GM18909 (cell line): Measurements from ENCODE around the gene WNT2.
A peak's percentile ranks its signal among the peaks of the same experiment; 100 is the strongest.
"Not testable (repeated sequence)": the region's sequence is repeated elsewhere in the genome, so short reads cannot be mapped to it uniquely, and the experiment has no call there.

Experiments
- ATAC-seq: cut with Tn5 transposase; IDR thresholded peaks from one replicate; pipeline ENCODE4 v1.9.1; 2021; ENCODE audit warnings: mild to moderate bottlenecking; ENCODE audit not compliant: unreplicated experiment, poor library complexity

WNT2 gene

GRCh38 chr7:117270371-117270770 lies 52.5 kb downstream of the WNT2 start:
- no peak for ATAC-seq

- ATAC-seq = no peak
These were observed 53.0 kb downstream of the WNT2 start for GRCh38 chr7:117269886-117270285.

- ATAC-seq = no peak
These were observed 53.4 kb downstream of the WNT2 start for GRCh38 chr7:117269417-117269816.

GRCh38 chr7:117264716-117265115 lies 58.1 kb downstream of the WNT2 start:
- ATAC-seq = no peak

- no peak for ATAC-seq
These were observed 60.3 kb downstream of the WNT2 start for GRCh38 chr7:117262546-117262945.

GRCh38 chr7:117259615-117260014 lies 63.2 kb downstream of the WNT2 start:
- ATAC-seq = no peak

- ATAC-seq = no peak
These were observed 71.2 kb downstream of the WNT2 start for GRCh38 chr7:117251687-117252086.

GRCh38 chr7:117250801-117251200 lies 72.1 kb downstream of the WNT2 start:
- no peak for ATAC-seq

- ATAC-seq = no peak
These were observed 72.6 kb downstream of the WNT2 start for GRCh38 chr7:117250245-117250644.

- no peak for ATAC-seq
These were observed 73.2 kb downstream of the WNT2 start for GRCh38 chr7:117249696-117250095.

- no peak for ATAC-seq
These were observed 74.0 kb downstream of the WNT2 start for GRCh38 chr7:117248829-117249228.

- ATAC-seq = no peak
These were observed 75.0 kb downstream of the WNT2 start for GRCh38 chr7:117247809-117248208.

GRCh38 chr7:117245703-117246102 lies 77.2 kb downstream of the WNT2 start:
- not testable (repeated sequence) for ATAC-seq

GRCh38 chr7:117243390-117243789 lies 79.5 kb downstream of the WNT2 start:
- no peak for ATAC-seq

GRCh38 chr7:117241088-117241487 lies 81.8 kb downstream of the WNT2 start:
- ATAC-seq = no peak

- ATAC-seq = no peak
These were observed 83.9 kb downstream of the WNT2 start for GRCh38 chr7:117238937-117239336.

GRCh38 chr7:117238472-117238871 lies 84.4 kb downstream of the WNT2 start:
- no peak for ATAC-seq

- no peak for ATAC-seq
These were observed 85.2 kb downstream of the WNT2 start for GRCh38 chr7:117237646-117238045.

- ATAC-seq = peak; percentile 32
These were observed 91.9 kb downstream of the WNT2 start for GRCh38 chr7:117231047-117231359.

- ATAC-seq = peak; percentile 69
These were observed 92.4 kb downstream of the WNT2 start for GRCh38 chr7:117230276-117231046.

- ATAC-seq = no peak
These were observed 93.5 kb downstream of the WNT2 start for GRCh38 chr7:117229350-117229749.

- ATAC-seq = no peak
These were observed 95.8 kb downstream of the WNT2 start for GRCh38 chr7:117227091-117227490.

- no peak for ATAC-seq
These were observed 97.3 kb downstream of the WNT2 start for GRCh38 chr7:117225536-117225935.
